KMS-11 (cell line): Measurements from ENCODE around the gene PEA15.

Experiments
- H2AFZ ChIP-seq: fragments of 200-600 bp; sonication (generic); 2 replicates; pipeline ENCODE4 v1.6.1; 2016; ENCODE audit warnings: antibody characterized with exemption, mixed run types, low read depth
- H3K27ac ChIP-seq: fragments of 200-600 bp; sonication (generic); 2 replicates; pipeline ENCODE4 v1.6.1; 2016; ENCODE audit warnings: mild to moderate bottlenecking, mixed run types
- H3K27me3 ChIP-seq: fragments of 200-600 bp; sonication (generic); 2 replicates; pipeline ENCODE4 v1.6.1; 2017; ENCODE audit warnings: mild to moderate bottlenecking, low read depth, mixed run types, moderate library complexity; ENCODE audit not compliant: insufficient read depth
- H3K36me3 ChIP-seq: fragments of 200-600 bp; sonication (generic); 2 replicates; pipeline ENCODE4 v1.6.1; 2017; ENCODE audit warnings: mild to moderate bottlenecking, mixed run types; ENCODE audit not compliant: insufficient read depth
- H3K4me1 ChIP-seq: fragments of 200-600 bp; sonication (generic); 2 replicates; pipeline ENCODE4 v1.6.1; 2016; ENCODE audit warnings: mild to moderate bottlenecking, low read depth, mixed run types; ENCODE audit not compliant: poor library complexity, severe bottlenecking
- H3K4me2 ChIP-seq: fragments of 200-600 bp; sonication (generic); 2 replicates; pipeline ENCODE4 v1.7.0; 2016; ENCODE audit warnings: mild to moderate bottlenecking, mixed run types
- H3K4me3 ChIP-seq: fragments of 200-600 bp; sonication (generic); IDR thresholded peaks from 2 replicates; pipeline ENCODE4 v1.6.1; 2017; ENCODE audit warnings: low read depth, low read length, mixed read lengths; ENCODE audit not compliant: insufficient read depth
- H3K79me2 ChIP-seq: fragments of 200-600 bp; sonication (generic); 2 replicates; pipeline ENCODE4 v1.6.1; 2016; ENCODE audit warnings: low read depth, mixed run types; ENCODE audit not compliant: insufficient read depth
- H3K9ac ChIP-seq: fragments of 200-600 bp; sonication (generic); 2 replicates; pipeline ENCODE4 v1.6.1; 2016; ENCODE audit warnings: mild to moderate bottlenecking, mixed run types
- H4K20me1 ChIP-seq: fragments of 200-600 bp; sonication (generic); 2 replicates; pipeline ENCODE4 v1.6.1; 2016; ENCODE audit warnings: mild to moderate bottlenecking, mixed run types; ENCODE audit not compliant: insufficient read depth
- TF ChIP-seq, protein P1 (sequence below): fragments of 200-600 bp; sonication (generic); conservative IDR thresholded peaks from 2 replicates; pipeline ENCODE4 v1.6.1; 2017; ENCODE audit warnings: low read depth, mild to moderate bottlenecking, antibody characterized with exemption, low read length, moderate library complexity, mixed read lengths

Gene PEA15

DNA sequence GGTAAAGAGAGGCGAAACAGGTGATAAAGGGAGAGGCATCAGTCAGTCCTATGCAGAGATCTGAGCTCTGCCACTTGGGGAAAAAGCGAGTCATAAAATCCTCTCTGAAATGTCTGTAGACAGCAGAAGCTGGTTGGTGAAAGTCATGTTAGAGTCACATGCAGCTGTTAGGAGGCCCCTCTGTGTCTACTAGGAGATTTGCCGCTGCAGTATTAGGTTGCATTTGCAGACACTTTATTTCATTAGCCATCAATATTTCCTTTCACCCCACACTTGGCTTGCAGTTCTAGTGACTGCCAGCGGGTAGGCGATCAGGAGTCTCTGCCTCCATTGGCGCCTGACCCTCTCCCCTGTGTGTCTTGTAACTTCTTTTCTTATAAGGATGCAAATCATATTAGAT lies 37.6 kb upstream of the PEA15 start:
- no peak overlapping the region for H3K4me2 ChIP-seq
- TF ChIP-seq, protein P1, sequence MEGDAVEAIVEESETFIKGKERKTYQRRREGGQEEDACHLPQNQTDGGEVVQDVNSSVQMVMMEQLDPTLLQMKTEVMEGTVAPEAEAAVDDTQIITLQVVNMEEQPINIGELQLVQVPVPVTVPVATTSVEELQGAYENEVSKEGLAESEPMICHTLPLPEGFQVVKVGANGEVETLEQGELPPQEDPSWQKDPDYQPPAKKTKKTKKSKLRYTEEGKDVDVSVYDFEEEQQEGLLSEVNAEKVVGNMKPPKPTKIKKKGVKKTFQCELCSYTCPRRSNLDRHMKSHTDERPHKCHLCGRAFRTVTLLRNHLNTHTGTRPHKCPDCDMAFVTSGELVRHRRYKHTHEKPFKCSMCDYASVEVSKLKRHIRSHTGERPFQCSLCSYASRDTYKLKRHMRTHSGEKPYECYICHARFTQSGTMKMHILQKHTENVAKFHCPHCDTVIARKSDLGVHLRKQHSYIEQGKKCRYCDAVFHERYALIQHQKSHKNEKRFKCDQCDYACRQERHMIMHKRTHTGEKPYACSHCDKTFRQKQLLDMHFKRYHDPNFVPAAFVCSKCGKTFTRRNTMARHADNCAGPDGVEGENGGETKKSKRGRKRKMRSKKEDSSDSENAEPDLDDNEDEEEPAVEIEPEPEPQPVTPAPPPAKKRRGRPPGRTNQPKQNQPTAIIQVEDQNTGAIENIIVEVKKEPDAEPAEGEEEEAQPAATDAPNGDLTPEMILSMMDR = no peak; the same call in 1 of the 2 replicates
- H3K4me1 ChIP-seq = no peaks in the 10 kb centered on the region

DNA sequence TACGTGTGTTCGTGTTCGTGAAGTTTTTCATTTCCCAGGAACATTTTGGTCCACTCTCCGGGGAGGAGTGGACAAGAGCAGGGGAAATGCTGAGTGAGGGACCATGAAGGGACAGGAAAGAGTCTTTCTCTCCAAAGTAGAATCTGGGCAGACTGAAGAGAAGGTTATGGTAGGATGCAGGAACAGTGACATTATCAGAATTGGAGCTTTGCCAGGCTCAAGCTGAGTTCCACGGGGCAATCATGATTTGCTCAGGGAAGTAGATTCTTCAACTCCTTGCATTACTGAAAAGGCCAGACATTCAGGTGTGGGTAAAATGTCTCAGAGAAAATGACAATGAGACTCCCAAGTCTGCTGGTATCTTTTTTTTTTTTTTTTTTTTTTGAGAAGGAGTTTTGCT lies 37.2 kb upstream of the PEA15 start:
- Histone ChIP-seq H3K27me3 (no peaks in the 10 kb centered on the region), H3K4me3 (no peak overlapping the region), H2AFZ (no peak overlapping the region), H3K36me3 (no peaks in the 10 kb centered on the region), H3K27ac (no peak overlapping the region), H4K20me1 (no peaks in the 10 kb centered on the region), H3K4me2 (no peak overlapping the region), H3K79me2 (no peaks in the 10 kb centered on the region), H3K4me1 (no peaks in the 10 kb centered on the region), H3K9ac (no peak overlapping the region)
- TF ChIP-seq, protein P1 = no peak

More for the DNA sequence above, 37.6 kb upstream of the PEA15 start:
- Histone ChIP-seq H3K27ac (no peak overlapping the region), H3K9ac (no peak overlapping the region), H3K4me3 (no peak overlapping the region), H3K27me3 (no peaks in the 10 kb centered on the region), H2AFZ (no peak overlapping the region), H3K79me2 (no peaks in the 10 kb centered on the region), H4K20me1 (no peaks in the 10 kb centered on the region), H3K36me3 (no peaks in the 10 kb centered on the region)

GRCh38 chr1:160168609-160169369 lies 36.4 kb upstream of the PEA15 start:
- Histone ChIP-seq H3K4me3 (no peak overlapping the region), H4K20me1 (no peaks in the 10 kb centered on the region), H3K4me2 (no peak overlapping the region), H3K27me3 (no peaks in the 10 kb centered on the region), H3K4me1 (no peaks in the 10 kb centered on the region), H3K36me3 (no peaks in the 10 kb centered on the region), H2AFZ (no peak overlapping the region), H3K9ac (no peak overlapping the region), H3K27ac (no peak overlapping the region), H3K79me2 (no peaks in the 10 kb centered on the region)
- TF ChIP-seq, protein P1 = no peak

DNA sequence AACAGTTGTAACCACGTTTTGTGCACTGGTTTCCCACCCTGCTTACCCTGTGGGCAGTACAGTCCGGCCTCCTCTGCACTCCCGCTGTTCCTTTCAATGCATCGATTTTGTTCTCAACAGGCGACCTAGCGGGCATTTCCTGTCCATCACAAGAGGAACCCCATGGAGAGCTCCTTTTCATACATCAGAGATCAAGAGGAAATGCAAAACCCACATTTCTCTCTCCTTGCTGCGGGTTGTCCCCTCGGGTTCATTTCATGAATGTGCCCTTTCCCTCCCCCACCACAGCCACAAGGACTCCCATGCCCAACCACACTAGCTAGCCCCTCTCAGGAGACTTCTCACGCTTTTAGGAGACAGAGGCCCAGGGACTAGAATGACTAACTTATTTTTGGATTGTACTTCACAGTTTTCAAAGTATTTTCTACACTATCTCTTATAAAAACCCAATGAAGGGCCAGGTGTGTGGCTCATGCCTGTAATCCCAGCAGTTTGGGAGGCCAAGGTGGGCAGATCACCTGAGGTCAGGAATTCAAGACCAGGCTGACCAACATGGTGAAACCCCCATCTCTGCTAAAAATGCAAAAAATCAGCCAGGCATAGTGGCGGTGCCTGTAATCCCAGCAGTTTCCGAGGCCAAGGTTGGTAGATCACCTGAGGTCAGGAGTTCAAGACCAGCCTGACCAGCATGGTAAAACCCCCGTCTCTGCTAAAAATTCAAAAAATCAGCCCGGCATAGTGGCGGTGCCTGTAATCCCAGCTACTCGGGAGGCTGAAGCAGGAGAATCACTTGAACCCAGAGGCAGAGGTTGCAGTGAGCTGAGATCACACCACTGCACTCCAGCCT lies 35.4 kb upstream of the PEA15 start:
- TF ChIP-seq, protein P1 = no peak
- Histone ChIP-seq H3K4me1 (no peaks in the 10 kb centered on the region), H2AFZ (no peak overlapping the region), H3K27me3 (no peaks in the 10 kb centered on the region), H4K20me1 (no peaks in the 10 kb centered on the region), H3K9ac (no peak overlapping the region), H3K27ac (no peak overlapping the region), H3K4me2 (no peak overlapping the region), H3K36me3 (no peaks in the 10 kb centered on the region), H3K79me2 (no peaks in the 10 kb centered on the region), H3K4me3 (no peak overlapping the region)
